Stimulated activated CD8-positive, alpha-beta memory T cell treated with anti-CD3 and anti-CD28 coated beads, Interleukin-12 subunit alpha, Interleukin-12 subunit beta, amount 100 ng/mL, for 4 hours (primary cell): ENCODE measurements around the gene SMC2.

ENCODE experiments used
- DNase-seq: peaks from one replicate; pipeline ENCODE4 v3.0.0-alpha.2; 2020; ENCODE audit warnings: low read depth

SMC2 gene

GRCh38 chr9:104107799-104108198, 13.7 kb downstream of the SMC2 start:
- no peak for DNase-seq

- no peak for DNase-seq
Measured at GRCh38 chr9:104108315-104108714, 14.2 kb downstream of the SMC2 start.

DNA sequence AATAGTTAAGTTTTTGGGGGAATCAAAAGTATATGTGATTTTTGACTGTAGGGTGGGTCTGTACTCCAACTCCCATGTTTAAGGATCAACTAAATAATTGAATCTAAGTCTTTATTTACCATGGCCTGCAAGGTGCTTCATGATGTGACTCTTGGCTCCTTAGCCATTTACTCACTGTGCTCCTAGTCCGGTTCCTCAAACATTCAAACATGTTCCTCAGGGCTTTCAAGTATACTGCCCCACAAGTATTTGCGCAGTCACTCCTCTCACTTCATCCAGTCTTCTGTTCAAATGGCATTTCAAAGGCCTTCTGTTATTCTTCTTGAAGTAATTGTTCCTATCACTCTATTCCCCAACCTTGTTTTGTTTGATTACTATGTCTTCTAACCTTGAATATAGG, 16.4 kb downstream of the SMC2 start:
- DNase-seq, result no peak

DNA sequence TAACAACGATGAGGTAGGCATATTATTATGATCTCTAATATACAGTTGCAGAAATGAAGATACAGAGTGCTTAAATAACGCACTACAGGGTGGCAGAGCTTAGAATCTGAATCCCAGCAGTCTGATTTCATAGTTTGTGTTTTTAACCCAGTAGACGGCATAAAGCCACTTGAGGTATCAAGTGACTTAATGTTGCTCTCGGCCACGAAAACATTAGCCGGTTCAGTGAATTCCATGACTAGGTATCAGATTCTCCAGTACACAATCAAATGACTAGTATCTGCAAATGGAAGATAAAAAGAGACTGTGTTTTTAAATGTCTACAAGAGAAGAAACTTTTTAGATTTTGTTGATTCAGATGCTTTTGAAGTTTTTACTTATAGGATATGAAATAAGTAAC, 24.8 kb downstream of the SMC2 start:
- DNase-seq, result no peak

DNA sequence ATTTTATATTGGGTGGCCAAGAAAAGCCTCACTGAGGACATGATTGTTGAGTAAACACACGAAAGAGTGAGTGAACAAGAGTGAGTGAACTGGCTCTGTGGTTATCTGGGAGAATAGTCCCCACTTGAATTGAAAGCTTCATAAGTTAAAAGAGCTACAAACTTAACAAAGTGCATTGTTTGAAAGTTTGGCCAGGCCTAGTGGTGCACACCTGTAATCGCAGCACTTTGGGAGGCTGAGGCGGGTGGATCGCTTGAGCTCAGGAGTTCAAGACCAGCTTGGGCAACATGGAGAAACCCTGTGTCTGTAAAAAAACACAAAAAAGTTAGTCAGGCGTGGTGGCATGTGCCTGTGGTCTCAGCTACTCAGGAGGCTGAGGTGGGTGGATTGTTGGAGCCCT, 26.9 kb downstream of the SMC2 start:
- DNase-seq, result no peak

DNA sequence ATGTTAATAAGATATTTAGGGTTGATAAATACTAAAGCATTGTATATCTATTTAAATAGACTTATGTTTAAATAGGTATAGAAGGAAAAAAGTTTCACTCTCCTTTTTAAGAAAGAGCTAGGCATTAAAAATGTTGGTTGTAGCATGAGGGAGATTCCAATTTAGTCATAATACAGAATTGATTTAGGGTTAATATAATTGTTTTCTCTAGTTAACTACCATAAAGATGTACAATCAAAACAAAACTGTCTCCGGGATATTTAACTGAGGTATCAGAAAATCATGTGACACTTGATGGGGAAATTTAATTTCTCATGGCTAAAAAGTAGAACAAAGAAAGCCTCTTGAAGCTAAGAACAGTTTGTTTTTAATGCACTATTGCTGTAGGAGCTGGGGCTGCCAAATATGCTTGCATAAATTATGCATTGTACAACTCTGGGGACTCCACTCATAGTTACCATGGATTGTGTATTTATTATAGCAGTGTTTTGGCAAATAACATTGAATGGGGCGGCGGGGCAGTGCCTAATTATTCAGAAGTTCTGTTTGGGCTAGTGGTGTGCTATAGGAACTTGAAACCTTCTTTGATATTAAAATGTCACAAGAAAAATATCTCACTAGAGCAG, 44.2 kb downstream of the SMC2 start:
- no peak for DNase-seq

- no peak for DNase-seq
Measured at GRCh38 chr9:104142799-104143549, 48.9 kb downstream of the SMC2 start.

GRCh38 chr9:104143550-104143910, 49.4 kb downstream of the SMC2 start:
- DNase-seq, result no peak

GRCh38 chr9:104144336-104144735, 50.2 kb downstream of the SMC2 start:
- DNase-seq, result no peak

GRCh38 chr9:104173067-104173466, 79.0 kb downstream of the SMC2 start:
- DNase-seq, result no peak

DNA sequence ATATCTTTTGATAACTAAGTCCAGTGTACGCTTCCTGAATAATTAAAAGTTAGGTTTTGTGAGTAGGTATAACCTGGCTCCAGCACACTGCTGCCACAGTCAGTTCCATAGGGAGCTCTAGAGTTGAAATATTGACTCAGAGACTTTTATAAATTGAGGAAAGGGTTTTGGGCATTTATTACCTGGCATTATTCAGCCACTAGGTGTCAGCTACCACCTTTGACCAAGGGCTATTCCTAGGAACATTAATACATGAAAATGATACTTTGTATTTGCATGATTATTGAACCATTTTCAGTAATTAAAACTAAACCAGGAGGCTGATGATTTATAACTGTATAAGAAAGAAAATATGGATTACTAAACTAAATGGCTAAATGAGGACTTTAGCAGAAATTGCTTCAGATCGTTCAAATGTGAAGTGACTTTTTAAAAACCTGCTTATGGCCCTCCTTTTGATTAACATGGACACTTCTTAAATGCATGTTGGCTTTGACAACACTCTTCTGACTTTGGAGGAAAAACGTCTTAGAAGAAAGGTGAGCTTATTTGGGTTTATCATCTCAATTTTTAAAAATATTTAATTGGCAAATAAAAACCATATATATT, 83.0 kb downstream of the SMC2 start:
- no peak for DNase-seq

DNA sequence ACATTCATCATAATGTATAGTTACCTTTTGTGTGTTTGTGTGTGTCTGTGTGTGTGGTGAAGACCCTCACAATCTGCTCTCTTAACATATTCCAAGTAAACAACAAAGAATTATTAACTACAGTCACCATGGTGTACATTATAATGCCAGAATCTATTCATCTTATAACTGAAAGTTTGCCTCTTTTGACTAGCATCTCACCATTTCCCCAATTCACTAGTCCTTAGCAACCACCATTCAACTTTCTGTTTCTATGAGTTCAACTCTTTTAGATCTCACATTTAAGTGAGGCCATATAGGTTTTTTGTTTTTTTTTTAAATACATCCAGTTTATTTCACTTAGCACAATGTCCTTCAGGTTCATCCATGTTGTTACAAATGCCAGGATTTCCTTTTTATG, 83.6 kb downstream of the SMC2 start:
- no peak for DNase-seq
